Ovary (tissue), 9 donors: ENCODE results near the gene ESAM. TPM values are rescaled to one million over a fixed set of nuclear protein-coding genes. Genes with fewer than 3 reads are reported as not detected.

Experiments
- DNase-seq, 5 donors: peaks; one replicate each; pipeline ENCODE4 v3.0.0-alpha.2; 2019 to 2020
- H3K27ac ChIP-seq, 2 donors: fragments of 200-600 bp; one replicate each; pipeline versions ENCODE4 v1.5.1 to v1.8.0; 2019 to 2022
- H3K27me3 ChIP-seq: fragments of 200-600 bp; one replicate; pipeline ENCODE4 v1.8.0; 2022
- H3K36me3 ChIP-seq: fragments of 200-600 bp; sonication (generic); one replicate; pipeline ENCODE4 v1.5.1; 2019
- H3K4me1 ChIP-seq: one replicate; pipeline ENCODE4 v1.8.1; 2013; ENCODE audit warnings: mild to moderate bottlenecking, moderate library complexity; ENCODE audit not compliant: insufficient read depth
- H3K4me3 ChIP-seq: fragments of 200-600 bp; sonication (generic); one replicate; pipeline ENCODE4 v1.5.1; 2017
- H3K9me3 ChIP-seq, 2 donors: fragments of 200-600 bp in 1 of 2; sonication (generic) in 1 of 2; one replicate each; pipeline versions ENCODE4 v1.5.1 to v1.8.1; 2013 to 2019; ENCODE audit warnings: mild to moderate bottlenecking in 1 of 2, moderate library complexity in 1 of 2
- CTCF ChIP-seq, 3 donors: fragments of 450-650 bp in 2 of 3; fragments of 200-600 bp in 1 of 3; IDR thresholded peaks; one replicate each; pipeline versions ENCODE4 v1.5.1 to v1.8.0; 2016 to 2022; ENCODE audit warnings: antibody characterized with exemption in 3 of 3, mild to moderate bottlenecking in 1 of 3
- EP300 ChIP-seq: sonication (generic); formaldehyde crosslinking; IDR thresholded peaks from one replicate; pipeline ENCODE4 v1.6.1; 2017; ENCODE audit warnings: antibody characterized with exemption
- POLR2A ChIP-seq: fragments of 450-650 bp; IDR thresholded peaks from one replicate; pipeline ENCODE4 v1.6.1; 2017; ENCODE audit warnings: antibody characterized with exemption, mild to moderate bottlenecking, moderate library complexity
- WGBS, 3 donors: extraction: QIAGEN DNeasy Blood & Tissue Kit in 1 of 3; methylation state at CpG; one replicate each; pipeline versions ENCODE4 v1.1.5 to v1.1.7; 2013 to 2017; 5-methylcytosine and 5-hydroxymethylcytosine counted together
- intact Hi-C, 4 donors: fragments of 100-400 bp; cut with DNase I; formaldehyde crosslinking; loops; one replicate each; pipeline versions ENCODE4 v1.11.0 to v1.15.1; 2022 to 2023
- polyA plus RNA-seq, 2 donors: library from polyadenylated mRNA; stranded (reverse); fragments of 200-250 nt in 1 of 2; fragments of 350-450 nt in 1 of 2; fragmentation: Illumina TruSeq in 1 of 2; extraction: RNeasy Lipid Tissue Mini Kit (QIAGEN cat#74804) in 1 of 2; gene quantifications; one replicate each; pipeline ENCODE4 v1.2.3, GENCODE V29; 2013 to 2014
- total RNA-seq, 7 donors: library from RNA; depleted of rRNA in 2 of 7; stranded (reverse); fragments of >200 nt in 2 of 7; fragmentation: NEBNext Ultra II Directional in 3 of 7; extraction: Animal tissue kit (Norgen Biotek cat#: 25700) in 3 of 7; gene quantifications; one replicate each; pipeline versions ENCODE4 v1.1.0 to v1.2.4, GENCODE V29; 2016 to 2023
- donor health status: DM: no; HTN: no; CAD: no; lungs with moderate emphysema.
- donor health status: DM: no; HTN: no; CAD: no.
- donor health status: Bipolar disorder and iron deficiency.
- donor health status: DM: yes; HTN: yes; CAD: no.
- donor health status: DM: no; HTN: no; CAD: no.
- donor health status: DM: yes; HTN: yes; CAD: no.

ESAM gene
- total and polyA plus RNA-seq, 9 donors = 7.3 to 46.6 (median 11.2) TPM

- H3K36me3 ChIP-seq = no peaks in the 10 kb centered on the region
- H3K4me1 ChIP-seq = peaks cover 2% of the 10 kb centered on the region
- intact Hi-C loops = no loop called here
- TF ChIP-seq EP300 (no peak), CTCF (IDR thresholded peaks at IDR 0.05) (no peak), POLR2A (no peak)
- DNase-seq = no peak
- 70 to 85% (median 81%) methylated on average over 2 of the region's 2 CpGs for WGBS, 3 donors
- no peaks in the 10 kb centered on the region for H3K27me3 ChIP-seq
- no peaks in the 10 kb centered on the region for H3K9me3 ChIP-seq
- no peak overlapping the region for H3K4me3 ChIP-seq
- H3K27ac ChIP-seq = no peak overlapping the region
These were observed 19.5 kb downstream of the ESAM start for GRCh38 chr11:124742555-124742954.

- Histone ChIP-seq H3K9me3 (no peaks in the 10 kb centered on the region), H3K36me3 (no peaks in the 10 kb centered on the region), H3K27me3 (no peaks in the 10 kb centered on the region), H3K4me3 (peak overlapping the region; percentile 41), H3K4me1 (peaks cover 2% of the 10 kb centered on the region), H3K27ac (no peak overlapping the region)
- 1 to 2% (median 1%) methylated on average over 35 to 37 of the region's 37 CpGs for WGBS, 3 donors
- TF ChIP-seq CTCF (IDR thresholded peaks at IDR 0.05) = peak in 1 of 3 donors; percentile 10
- TF ChIP-seq EP300 = no peak
- peak in 1 of 5 donors; percentile 37 for DNase-seq
- intact Hi-C loops = no loop called here
These were observed 21.7 kb downstream of the ESAM start for GRCh38 chr11:124740277-124740882.

- no peak within 1 kb of the TSS for H3K27ac ChIP-seq
- TF ChIP-seq EP300 (no peak), POLR2A (no peak), CTCF (IDR thresholded peaks at IDR 0.05) (no peak)
These were observed 22.4 kb downstream of the ESAM start, which contains the start of gene NRGN for GRCh38 chr11:124739479-124740276. NRGN (plus strand) TSS chr11:124739942; CDS start chr11:124740085, 143 bp downstream.

GRCh38 chr11:124738713-124739478, 23.2 kb downstream of the ESAM start:
- no peak overlapping the region for H3K27ac ChIP-seq
- 79 to 86% (median 79%) methylated on average over 21 of the region's 21 CpGs for WGBS, 3 donors
- no peak overlapping the region for H3K4me3 ChIP-seq
- no peak for DNase-seq
- H3K27me3 ChIP-seq = no peaks in the 10 kb centered on the region
- intact Hi-C loops = no loop called here
- H3K36me3 ChIP-seq = no peaks in the 10 kb centered on the region
- TF ChIP-seq EP300 (no peak), POLR2A (no peak), CTCF (IDR thresholded peaks at IDR 0.05) (no peak)
- no peaks in the 10 kb centered on the region for H3K9me3 ChIP-seq
- H3K4me1 ChIP-seq = peaks cover 2% of the 10 kb centered on the region

More at GRCh38 chr11:124739479-124740276, 22.4 kb downstream of the ESAM start, which contains the start of gene NRGN:
- H3K27me3 ChIP-seq = no peaks in the 10 kb centered on the region
- DNase-seq = peak; percentile 85 to 94 (median 90)
- intact Hi-C loops = no loop called here
- no peaks in the 10 kb centered on the region for H3K9me3 ChIP-seq
- H3K36me3 ChIP-seq = no peaks in the 10 kb centered on the region
- WGBS, 3 donors = 1% methylated on average over 58 to 59 of the region's 59 CpGs
- peak within 1 kb of the TSS; percentile 41 for H3K4me3 ChIP-seq
- peaks cover 2% of the 10 kb centered on the region for H3K4me1 ChIP-seq
